Stimulated activated CD8-positive, alpha-beta memory T cell treated with anti-CD3 and anti-CD28 coated beads, Interleukin-15, amount 100 ng/mL, for 48 hours (primary cell): ENCODE measurements around the gene PCNA.

Source experiments
- DNase-seq, 2 donors: peaks; one replicate each; pipeline ENCODE4 v3.0.0-alpha.2; 2020; ENCODE audit warnings: low read depth in 2 of 2

Gene PCNA

DNA sequence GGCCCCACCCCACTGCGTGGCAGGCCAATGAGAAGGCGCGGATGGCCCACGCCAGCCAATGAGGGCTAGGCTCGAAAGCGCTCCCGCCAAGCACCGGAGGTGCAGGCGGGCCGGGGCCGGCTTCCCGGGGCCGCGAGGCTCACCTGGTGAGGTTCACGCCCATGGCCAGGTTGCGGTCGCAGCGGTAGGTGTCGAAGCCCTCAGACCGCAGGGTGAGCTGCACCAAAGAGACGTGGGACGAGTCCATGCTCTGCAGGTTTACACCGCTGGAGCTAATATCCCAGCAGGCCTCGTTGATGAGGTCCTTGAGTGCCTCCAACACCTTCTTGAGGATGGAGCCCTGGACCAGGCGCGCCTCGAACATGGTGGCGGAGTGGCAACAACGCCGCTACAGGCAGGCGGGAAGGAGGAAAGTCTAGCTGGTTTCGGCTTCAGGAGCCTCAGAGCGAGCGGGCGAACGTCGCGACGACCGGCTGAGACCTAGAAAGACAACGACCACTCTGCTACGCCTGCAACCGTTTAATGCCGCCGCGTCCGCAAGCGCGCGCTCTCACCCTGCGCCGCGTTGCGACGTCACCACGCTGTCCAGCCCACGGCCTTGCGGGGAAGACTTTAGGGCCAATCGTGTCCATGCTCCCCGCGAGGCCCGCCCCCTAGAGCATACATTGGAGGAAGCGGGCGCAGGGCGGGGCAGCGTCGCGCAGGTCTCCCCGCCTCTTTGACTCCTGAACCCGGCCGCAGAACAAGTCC is at the start of gene PCNA:
Gene PCNA (minus strand): TSS at position 524 of the 750 bp plus-strand sequence. CDS start 160 bp downstream, at position 364.
- peak; percentile 97 to 98 for DNase-seq

DNA sequence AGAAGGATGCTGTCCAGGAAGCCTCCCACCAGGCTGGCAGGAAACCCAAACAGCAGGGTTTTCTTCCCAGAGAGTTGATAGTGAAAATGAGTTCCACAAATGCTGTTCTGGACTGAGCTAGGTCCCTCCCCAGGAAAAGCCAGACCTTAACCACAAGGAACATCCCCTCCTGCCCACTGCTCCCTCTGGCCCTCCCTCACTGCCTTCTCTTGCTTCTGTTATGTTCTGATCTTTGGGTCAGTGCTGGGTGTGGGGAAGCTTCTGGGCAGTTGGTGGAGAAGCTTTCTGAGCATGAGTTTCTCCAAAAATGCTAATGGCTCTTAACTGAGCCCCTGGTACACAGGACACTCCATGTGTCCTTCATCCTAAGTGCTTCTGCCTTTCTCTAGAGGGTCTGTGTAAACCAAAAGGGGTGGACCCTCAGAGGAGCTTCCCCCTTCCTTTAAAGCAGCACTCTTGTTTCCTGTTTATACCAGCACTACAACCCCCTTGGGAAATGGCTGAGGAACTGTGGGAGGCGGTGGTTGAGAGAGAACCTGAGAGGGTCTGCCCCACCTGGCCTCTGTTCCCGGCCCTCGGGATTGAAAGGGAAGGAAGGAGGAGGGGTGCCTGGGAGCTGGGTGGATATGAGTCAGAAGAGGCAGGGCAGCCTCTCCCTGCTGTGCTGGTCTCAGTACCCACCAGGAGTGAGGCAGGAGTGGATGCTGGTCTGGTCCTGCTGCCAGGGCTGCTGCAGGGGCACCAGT is 49.1 kb upstream of the PCNA start:
- no peak for DNase-seq

DNA sequence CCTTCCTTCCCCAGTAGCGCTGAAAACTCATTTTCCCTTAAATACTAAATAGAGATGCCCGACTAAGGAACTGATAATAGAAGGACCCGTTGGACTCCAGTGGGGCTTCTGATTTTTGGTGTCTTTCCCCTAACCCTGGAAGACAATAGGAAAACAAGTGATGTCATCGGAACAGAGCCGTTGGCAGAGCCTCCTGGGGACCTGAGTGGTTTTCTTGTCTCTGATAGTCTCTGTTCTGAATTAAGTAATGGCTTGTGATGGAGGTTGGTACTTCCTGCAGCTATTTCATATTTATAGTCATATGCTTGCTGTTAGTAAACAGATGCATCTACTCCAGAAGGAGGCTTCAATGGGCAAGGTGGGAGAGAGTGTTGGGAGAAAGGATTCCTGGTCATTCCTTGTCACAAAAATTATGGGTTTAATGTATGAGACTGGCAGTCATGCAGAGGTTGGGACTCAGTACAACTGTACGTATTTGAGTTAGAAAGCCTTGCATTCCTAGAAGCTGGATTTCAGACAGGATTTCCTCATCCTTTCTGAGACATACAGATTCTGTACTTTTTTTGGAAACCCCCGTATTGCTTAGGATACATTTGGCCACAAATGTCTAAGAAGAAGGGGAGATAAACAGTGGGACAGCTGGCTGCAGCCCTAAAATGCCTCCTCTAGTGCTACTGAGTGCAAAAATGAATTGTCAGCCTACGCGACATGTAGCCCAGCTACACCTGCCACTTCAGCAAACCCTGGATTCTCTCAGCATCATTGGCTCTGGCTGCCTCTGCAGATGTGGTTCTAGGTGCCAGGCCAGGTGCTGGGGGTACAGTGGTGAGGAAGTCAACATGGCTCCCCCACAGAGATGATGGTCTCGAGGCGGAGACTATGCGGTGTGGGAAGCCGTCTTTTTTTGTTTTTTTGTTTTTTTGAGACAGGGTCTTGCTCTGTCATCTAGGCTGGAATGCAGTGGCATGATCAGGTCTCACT is 45.2 kb upstream of the PCNA start:
- no peak for DNase-seq

DNA sequence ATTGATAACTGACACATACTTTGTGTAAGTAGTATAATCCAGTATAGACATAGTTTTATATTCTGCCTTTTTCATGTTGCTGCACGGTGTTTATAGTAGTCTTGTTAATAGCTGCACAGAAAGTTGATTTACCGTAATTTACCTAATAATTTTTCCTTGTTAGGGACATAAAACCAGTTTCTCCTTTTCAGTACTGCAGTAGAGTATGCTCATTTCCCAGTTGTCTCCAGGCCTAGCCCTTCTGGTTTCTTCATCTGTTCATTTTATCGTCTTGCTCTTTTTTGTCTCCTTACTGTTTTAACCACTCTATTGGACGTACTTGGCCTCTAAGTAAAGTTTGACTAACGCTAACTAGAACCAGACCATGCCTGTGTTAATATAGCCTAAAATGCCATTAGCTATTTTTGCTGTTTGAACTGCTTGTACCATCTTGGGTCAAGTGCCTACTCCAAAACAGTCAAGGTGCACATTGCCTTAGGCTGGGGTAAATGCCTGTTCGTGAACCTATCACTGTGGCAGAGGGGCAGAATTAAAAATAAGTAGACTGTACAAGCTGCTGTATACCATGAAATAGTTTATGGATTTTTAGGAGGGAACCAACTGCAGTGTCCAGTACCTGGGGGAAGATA is 41.9 kb upstream of the PCNA start:
- no peak for DNase-seq

DNA sequence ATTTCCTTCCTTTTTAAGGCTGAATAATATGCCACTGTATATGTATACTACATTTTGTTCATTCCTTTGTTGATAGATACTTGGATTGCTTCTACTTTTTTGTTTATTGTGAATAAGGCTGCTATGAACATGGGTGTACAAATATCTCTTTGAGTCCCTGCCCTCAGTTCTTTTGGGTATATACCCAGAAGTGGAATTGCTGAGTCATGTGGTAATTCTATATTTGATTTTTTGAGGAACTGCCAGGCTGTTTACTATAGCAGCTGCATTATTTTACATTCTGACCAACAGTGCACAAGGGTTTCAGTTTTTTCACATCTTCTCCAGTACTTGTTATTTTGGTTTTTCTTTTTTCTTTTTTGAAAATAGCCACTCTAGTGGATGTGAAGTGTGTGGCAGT is 41.1 kb upstream of the PCNA start:
- DNase-seq: no peak

DNA sequence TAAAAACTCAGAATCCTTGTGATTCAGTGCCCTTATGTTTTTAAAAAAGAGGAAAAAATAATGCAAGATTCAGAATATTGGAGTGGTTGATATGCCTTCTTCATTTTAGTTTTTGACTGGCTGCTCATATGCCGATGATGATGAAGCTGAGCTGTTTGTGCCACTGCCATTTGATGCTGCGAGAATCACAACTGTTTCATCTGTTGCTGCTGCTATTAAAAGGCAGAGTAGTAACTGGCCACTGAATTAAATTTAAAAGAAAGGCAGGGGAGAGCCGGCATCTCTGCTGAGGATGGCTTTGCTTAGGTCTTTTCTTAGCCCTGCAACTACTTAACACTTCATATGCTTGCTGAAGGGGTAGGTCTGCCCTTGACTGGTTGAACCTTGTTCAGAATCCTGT is 40.2 kb upstream of the PCNA start:
- no peak for DNase-seq

DNA sequence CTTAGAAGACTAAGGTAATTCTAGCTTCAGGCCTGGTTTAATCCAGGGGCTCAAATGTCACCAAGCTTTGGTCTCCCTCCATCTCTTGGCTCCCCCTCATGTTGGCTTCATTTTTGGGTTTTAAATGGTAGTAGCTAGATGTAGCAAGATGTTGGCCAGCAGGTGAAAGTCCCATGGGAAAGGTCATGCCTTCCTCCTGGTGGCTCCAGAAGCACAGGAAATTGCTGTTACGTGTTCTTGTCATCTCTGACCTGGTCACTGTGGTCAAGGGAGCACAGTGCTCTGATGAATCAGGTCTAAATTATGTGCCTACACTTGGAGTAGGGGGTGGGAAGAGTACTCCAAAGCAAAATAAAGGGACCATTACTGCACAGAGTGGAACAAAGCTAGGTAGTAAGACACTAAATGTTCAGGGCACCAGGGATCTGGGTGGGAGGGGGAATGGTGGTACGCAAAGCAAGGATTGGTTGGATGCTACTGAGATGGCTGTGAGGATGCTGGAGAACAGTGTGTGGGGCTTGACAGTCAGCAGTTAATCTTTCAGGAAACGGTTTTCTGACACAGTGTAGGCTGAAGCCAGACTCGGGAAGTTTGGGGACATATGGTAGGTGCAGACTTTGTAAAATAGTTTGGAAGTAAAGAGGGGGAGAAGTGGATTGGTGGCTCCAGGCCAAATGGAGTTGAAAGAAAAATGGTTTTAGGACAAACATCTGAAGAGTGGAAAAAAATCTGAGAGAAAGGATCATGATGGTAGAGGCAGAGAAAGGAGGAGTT is 37.1 kb upstream of the PCNA start:
- DNase-seq: no peak

DNA sequence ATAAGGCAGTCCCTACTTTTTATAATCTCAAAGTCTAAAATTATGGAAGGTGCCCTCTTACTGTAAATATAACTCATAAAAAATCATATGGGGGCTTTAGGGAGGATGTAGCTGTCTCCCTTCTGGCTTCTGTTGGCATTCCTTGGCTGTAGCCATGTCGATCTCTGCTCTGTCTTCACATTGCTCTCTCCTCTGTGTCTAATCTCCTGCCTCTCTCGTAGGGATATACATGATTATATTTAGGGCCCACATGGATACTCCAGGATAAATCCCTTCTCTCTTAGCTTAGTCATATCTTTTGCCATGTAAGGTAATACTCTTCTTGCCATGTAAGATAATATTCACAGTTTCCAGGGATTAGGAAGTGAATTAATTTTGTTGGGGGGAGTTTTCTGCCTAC is 35.6 kb upstream of the PCNA start:
- no peak for DNase-seq

DNA sequence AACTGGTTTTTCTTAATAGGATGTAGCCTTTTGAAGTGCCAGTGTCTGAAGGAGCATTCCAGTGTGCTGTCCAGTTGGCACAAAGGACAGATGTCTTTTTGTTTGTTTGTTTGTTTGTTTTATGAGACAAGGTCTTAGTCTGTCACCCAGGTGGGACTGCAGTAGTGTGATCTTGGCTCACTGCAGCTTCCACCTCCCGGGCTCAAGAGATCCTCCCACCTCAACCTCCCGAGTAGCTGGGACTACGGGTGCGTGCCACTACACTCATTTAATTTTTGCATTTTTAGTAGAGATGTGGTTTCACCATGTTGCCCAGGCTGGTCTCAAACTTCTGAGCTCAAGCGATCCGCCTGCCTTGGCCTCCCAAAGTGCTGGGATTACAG is 34.8 kb upstream of the PCNA start:
- no peak for DNase-seq

DNA sequence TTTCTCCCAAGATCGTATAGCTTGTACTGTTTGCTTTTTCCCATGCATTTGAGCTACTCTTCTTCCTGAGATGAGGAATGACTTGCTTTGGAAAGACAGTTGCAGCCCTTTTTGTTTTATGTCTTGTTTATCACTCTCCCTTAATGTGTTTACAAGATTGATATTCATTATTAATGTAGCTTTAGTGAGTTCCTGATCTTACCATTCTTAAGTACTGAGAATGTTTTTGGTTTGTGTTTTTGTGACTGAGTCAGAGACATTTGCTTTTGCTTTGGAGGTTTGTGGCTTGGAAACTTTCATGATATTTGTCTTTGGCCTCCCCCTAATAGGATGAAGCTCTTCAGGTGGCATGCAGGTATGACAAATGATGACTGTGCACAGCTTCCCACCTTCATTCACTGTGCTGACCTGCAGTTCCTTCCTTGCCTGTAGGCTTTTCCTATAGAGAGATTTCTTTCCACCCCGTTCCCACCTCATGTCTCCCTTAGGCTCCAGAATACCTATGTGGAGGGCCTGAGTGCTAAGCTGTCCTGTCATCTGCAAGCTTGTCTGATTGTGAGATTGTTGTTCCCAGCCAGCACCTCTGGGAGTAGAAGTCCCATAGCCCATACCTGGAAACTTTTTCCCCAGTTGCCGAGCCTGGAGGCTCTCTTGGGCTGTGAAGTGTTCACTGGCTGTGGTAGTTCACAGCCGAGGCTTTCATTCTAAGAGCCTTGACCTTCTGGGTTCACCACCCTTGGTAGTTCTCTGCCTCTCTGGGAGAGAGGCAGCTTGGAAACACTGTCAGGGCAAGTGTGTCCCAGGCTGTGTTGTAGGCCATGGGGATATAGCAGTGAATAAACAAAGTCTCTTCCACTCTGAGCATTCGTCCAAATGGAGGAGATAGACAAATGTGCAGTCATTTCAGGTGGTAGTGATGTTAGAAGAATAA is 34.1 kb upstream of the PCNA start:
- no peak for DNase-seq

DNA sequence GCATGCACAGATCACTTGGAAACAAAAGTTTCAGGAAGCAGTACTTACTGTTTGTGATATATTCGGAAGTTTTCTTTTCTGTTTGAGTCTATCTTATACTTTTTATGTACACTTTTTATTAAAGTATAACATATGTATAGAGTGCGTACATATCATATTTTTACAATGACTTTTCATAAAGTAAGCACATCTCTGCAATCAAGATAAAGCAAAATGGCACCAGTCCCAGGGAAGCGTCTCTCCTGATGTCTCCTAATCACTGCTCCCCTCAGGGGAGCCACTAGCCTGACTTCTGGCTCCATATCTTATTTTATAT is 33.4 kb upstream of the PCNA start:
- no peak for DNase-seq

DNA sequence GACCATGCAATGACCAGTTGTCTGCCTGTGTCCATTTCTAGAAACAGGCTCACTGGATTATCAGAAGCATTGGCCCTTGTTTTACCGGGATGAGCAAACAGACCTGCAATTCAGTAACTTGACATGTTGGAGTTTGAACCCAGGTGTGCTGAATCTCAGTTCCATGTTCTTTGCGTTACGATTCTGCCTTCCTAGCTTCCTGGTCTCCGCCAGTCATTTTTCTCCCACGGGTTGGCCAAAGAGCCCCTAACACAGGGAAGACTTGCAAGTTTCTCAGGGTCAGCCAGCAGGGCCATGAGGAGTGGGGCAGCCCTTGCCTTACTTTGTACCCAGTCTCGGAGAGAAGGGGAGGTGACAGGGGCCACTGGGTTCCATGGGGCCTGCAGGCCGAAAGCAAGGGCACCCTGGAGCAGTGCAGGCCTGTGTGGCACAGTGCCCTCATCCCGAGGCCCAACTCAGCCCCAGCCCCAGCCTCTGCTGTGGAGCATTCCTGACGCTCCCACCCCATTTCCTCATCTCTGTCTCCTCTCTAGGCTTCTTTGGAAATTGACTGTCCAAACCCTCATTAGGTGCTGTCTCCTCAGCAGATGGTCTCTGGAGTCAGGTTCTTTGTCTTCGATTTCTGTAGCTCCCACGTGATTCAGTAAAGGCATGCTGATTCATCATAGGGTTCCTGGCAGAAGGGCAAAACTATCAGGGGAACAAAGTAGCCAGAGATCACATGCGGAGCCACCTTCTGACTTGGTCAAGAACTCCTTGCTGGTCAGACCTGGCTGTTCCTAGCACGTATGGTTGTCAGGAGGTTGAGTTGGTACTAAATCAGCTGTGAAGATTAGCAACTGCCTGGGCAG is 30.7 kb upstream of the PCNA start:
- no peak for DNase-seq

DNA sequence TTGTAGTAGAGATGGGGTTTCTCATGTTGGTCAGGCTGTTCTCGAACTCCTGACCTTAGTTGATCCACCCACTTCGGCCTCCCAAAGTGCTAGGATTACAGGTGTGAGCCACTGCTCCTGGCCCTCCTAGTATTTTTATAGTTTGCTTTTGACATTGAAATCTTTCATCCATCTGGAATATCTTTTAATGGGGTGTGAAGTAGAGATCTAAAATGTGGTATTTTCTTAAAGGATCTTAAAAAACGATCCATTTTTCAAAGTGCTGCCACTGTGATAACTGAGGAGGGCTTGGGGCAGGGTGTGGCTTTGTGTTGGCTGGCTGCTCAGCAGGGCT is 30.1 kb upstream of the PCNA start:
- no peak for DNase-seq

DNA sequence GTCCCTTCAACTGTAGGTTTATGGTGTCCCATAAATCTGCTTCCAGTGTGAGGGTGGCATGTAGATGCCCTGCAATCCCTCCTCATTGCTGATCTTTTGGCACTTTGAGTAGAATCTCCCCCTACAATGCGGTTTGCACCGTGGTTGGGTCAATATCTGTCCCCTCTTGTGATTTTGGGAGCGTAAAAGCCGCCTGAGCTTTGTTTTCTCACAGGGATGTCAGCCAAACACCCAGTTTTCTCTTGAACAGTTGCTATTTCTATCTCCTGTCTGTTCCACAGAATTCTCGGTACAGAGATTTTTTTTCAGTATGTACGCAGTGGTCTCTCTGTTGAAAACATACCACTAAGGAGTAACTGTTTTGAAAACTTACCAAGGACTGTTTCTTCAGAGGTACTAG is 28.8 kb upstream of the PCNA start:
- DNase-seq: no peak

DNA sequence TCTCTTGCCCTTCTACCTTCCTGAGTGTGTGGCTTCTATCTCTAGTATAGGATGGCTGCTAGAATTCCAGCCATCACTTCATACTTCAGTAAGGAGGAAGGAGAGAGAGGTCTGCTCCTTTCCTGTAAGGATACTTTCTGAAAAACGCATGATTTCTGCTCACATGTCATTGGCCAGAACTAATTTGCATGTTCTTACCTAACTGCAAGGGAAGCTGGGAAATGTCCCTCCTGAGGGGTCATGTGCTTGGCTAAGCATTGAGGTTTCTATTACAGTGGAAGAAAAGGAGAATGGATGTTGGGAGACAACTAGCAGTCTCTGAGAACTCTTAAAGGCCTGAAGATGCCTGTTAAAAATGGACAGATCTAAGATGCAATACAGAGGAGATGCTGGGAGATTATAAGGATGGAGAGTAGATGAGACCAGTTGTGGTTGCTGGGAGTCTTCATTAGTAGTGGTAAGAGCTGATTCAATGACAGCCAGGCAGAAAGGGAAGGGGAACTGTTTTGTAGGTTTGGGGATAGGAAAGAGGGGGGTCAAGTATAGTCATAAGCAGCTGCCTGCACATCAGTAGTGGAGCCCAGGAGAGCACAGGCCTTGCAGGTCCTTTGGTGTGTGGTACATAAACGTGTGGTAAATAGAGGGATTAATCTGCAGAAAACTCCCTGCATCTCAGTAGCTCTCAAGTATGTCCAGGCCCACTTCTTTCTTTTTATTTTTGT is 27.3 kb upstream of the PCNA start:
- DNase-seq: no peak

DNA sequence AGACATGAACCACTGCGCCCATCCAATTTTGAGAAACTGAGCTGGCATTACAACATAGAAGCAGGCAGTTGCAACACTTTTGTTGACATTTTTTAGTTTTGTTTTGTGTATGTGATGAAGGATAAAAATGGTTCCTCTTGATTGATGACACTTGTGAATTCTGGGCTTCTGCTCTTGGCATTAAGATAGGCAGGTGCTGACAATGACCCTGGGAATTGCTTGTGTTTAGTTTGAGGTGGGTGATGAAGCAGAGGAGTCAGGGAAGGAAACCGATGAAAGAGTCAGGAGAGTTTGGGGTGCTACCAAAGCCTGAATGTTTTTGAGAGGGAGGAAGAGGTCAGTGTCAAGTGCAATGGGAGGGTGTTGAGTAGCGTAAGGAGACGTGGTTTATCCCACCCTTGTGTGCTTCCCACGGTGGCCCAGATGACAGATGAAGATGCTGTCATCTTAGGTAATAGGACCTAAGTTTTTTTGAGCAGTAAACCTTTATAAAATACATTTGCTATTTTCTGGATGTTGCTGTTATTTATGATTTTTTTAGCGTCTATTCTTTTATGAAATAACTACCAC is 26.4 kb upstream of the PCNA start:
- DNase-seq: no peak

DNA sequence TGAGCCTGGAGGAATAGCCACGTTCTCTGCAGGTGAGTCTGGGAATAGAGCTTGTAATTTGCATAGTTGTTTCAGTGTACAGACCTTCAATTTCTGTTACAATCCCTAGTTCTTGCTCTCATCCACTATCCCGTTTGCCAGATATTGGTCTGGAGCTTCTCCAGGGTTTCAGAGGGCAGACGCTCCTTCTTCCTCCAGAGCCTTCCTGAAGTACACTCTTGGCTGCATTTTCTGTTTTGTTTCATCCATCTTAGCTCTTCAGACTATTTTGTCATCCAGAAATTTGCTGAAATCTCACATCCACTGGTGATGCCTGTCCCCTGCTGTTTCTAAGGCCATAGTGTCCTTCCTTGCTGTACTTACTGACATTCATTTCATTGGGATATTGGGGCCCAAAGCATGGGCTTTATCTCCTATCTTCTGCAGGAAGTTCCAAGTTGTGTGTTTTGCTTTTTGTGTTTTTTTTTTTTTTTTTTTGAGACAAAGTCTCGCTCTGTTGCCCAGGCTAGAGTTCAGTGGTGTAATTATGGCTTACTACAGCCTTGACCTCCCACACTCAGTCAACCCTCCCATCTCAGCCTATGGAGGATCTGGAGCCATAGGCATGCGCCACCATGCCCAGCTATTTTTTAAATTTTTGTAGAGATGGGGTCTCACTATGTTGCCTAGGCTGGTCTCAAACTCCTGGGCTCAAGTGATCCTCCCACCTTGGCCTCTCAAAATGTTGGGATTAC is 25.8 kb upstream of the PCNA start:
- DNase-seq: no peak

DNA sequence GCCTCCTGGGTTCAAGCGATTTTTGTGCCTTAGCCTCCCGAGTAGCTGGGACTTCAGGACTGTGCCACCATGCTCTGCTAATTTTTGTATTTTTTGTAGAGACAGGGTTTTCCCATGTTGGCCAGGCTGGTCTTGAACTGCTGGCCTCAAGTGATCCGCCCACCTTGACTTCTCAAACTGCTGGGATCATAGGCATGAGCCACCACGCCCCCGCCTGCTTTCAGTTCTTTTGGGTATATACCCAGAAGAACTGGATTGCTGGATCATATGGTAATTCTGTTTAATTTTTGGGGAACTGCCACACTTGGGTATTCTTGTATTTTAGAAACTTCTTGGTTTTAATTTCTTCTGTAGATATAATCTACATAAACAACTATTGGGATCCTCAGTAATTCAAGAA is 24.1 kb upstream of the PCNA start:
- DNase-seq: peak in 1 of 2 donors; percentile 10
